ENCODE measurements around the gene HDAC10.

GRCh38 chr22:50257451-50258360 is 6.6 kb upstream of the HDAC10 start:
- no peak for TF ChIP-seq CTCF (IDR thresholded peaks at IDR 0.05)
- no peak for TF ChIP-seq POLR2A (IDR thresholded peaks at IDR 0.05)
